ENCODE results near the gene EPN2.

EPN2 gene

DNA sequence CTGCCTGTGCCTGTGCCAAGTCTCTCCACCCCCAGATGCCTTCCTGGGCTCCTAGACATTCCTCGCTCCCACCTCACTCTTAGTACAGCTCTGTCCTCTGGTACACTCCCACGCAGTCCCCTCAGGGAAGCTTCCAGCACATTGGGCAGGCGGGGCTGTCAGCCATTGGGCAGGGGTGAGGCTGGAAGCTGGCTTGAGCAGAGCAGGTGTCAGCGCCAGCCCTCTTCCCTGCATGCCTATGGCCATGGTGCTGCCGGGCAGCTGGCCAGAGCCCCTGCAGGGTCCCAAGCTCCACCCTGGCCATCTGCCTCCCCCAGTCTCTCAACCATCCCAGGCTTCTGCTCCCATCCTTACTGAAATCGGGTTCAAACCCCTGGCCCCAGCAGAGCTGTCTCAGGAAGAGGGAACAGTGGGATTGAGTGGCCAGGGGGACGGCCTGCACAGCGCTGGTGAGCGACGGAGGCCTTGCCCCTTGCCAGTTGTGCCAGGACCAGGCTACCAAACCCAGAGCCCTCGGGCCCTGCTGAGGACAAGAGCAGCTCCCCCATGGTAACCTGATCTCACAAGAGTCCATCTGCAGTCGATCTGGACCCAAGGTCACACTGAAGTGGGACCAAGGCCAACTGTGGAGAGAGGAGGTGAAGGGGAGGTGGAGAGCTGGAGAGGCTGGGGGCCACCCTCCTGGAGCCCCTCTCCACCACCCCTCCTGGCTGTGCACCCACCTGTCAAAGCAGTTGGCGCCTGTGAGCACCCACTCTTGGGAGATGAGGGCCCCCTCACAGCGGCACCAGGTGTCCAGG lies 127.7 kb downstream of the EPN2 start:
- peaks cover 5% of the 10 kb centered on the region for H3K27me3 Mint-ChIP-seq
- H3K27ac Mint-ChIP-seq, result no peak overlapping the region
- H3K36me3 Mint-ChIP-seq (ENCODE audit: low read depth), result no peaks in the 10 kb centered on the region
- no peaks in the 10 kb centered on the region for H3K9me3 Mint-ChIP-seq
- H3K4me1 Mint-ChIP-seq, result peaks cover 18% of the 10 kb centered on the region
- DNase-seq, result no peak
- H3K4me3 Mint-ChIP-seq, result no peak overlapping the region
- no peak for ATAC-seq

- Mint-ChIP-seq H3K4me1 (peaks cover 23% of the 10 kb centered on the region), H3K9me3 (no peaks in the 10 kb centered on the region), H3K36me3 (ENCODE audit: low read depth) (no peaks in the 10 kb centered on the region), H3K27me3 (peaks cover 4% of the 10 kb centered on the region), H3K4me3 (no peak overlapping the region), H3K27ac (no peak overlapping the region)
- no peak for ATAC-seq
- no peak for DNase-seq
These were observed 128.3 kb downstream of the EPN2 start for GRCh38 chr17:19365499-19365817.

- Mint-ChIP-seq H3K9me3 (no peaks in the 10 kb centered on the region), H3K27me3 (peaks cover 1% of the 10 kb centered on the region), H3K4me1 (peaks cover 29% of the 10 kb centered on the region), H3K4me3 (no peak overlapping the region), H3K27ac (no peak overlapping the region), H3K36me3 (ENCODE audit: low read depth) (no peaks in the 10 kb centered on the region)
- no peak for ATAC-seq
- no peak for DNase-seq
These were observed 128.9 kb downstream of the EPN2 start for GRCh38 chr17:19365833-19366636.

- H3K27ac Mint-ChIP-seq, result no peak overlapping the region
- peaks cover 31% of the 10 kb centered on the region for H3K4me1 Mint-ChIP-seq
- no peaks in the 10 kb centered on the region for H3K36me3 Mint-ChIP-seq (ENCODE audit: low read depth)
- no peak for ATAC-seq
- DNase-seq, result no peak
- H3K9me3 Mint-ChIP-seq, result no peaks in the 10 kb centered on the region
- no peak overlapping the region for H3K4me3 Mint-ChIP-seq
- H3K27me3 Mint-ChIP-seq, result peaks cover 1% of the 10 kb centered on the region
These were observed 129.4 kb downstream of the EPN2 start for GRCh38 chr17:19366637-19366972.

DNA sequence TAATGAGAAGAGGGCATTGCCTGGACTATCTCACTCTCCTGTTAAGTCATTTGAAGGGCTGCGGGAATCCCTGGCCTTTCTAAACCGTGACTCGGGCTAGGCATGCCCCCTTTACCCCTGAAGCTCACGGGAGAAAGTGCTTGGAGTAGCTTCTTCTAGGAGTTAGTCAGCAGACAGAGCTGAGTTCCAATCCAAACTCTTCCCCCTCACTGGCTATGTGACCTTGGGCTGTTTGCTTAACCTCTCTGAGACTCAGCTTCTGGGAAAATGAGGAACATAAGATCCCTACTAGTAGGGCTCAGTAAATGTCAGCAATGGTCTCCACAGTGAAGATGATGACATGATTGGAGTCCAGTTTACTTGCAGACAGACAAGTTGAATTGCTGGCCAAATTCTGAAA lies 131.1 kb downstream of the EPN2 start:
- H3K36me3 Mint-ChIP-seq (ENCODE audit: low read depth), result no peaks in the 10 kb centered on the region
- no peak for ATAC-seq
- H3K4me3 Mint-ChIP-seq, result no peak overlapping the region
- peaks cover 1% of the 10 kb centered on the region for H3K27me3 Mint-ChIP-seq
- no peak for DNase-seq
- H3K9me3 Mint-ChIP-seq, result no peaks in the 10 kb centered on the region
- H3K27ac Mint-ChIP-seq, result no peak overlapping the region
- H3K4me1 Mint-ChIP-seq, result peaks cover 33% of the 10 kb centered on the region

GRCh38 chr17:19369107-19369778 lies 132.1 kb downstream of the EPN2 start:
- ATAC-seq (no peak), DNase-seq (no peak)
- Mint-ChIP-seq H3K36me3 (ENCODE audit: low read depth) (no peaks in the 10 kb centered on the region), H3K4me3 (no peak overlapping the region), H3K27me3 (no peaks in the 10 kb centered on the region), H3K9me3 (no peaks in the 10 kb centered on the region), H3K4me1 (peaks cover 33% of the 10 kb centered on the region), H3K27ac (peak overlapping the region; percentile 23)

DNA sequence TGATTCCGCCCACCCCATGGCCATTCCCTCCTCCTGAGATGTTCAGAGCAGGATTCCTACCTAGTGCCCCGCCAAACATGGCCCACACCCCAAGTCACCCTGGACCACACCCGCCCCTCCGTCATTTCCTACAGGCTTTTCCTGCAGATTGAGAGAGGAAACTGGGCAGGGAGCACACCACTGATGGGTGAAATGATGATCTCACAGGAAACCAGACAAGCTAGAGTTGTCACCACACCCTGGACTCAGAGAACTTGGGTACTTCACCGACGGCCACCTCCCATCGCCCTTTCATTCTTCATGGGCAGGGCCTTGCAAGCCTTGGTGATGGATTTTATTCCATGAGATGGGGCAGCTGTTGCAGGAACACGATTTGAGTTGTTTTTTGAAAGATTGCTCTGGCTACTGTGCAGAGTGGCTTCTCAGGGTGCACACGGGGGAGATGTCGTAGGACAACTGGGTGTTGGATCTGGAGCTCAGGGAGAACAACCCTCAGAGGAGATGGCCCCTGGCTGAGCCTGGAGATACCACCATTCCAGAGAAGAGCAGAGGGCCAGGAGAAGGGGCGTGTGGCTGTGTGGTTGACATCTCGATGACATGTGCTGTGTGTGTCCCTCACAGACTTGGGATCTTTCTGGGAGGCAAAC lies 132.8 kb downstream of the EPN2 start:
- DNase-seq, result no peak
- peaks cover 33% of the 10 kb centered on the region for H3K4me1 Mint-ChIP-seq
- peak overlapping the region; percentile 41 for H3K4me3 Mint-ChIP-seq

DNA sequence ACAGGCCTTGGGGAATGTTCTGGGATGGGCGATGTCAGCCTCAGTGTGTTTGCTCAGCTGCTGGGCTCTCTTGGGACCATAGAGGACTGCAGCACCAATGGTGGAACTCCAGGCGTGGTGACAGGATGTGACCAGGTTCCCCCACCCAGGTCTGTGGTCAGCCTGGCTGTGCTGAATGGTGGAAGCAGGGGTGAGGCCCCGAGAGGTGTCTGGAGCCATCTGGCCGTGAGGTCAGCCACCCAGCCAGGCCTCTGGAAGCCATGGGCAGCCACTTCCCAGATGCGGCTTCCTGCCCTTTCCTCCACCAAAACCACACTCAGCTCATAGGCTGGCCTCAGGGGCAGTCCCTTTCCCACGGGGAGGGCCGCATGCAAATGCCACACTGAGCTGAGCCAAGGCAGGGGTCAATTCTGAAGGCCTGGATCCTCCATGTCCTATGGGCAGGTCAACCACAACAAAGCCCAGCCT lies 133.4 kb downstream of the EPN2 start:
- no peak for DNase-seq
- no peak overlapping the region for H3K4me3 Mint-ChIP-seq
- H3K27ac Mint-ChIP-seq, result peak overlapping the region; percentile 23

More for the DNA sequence above, 132.8 kb downstream of the EPN2 start:
- Mint-ChIP-seq H3K27me3 (no peaks in the 10 kb centered on the region), H3K9me3 (no peaks in the 10 kb centered on the region), H3K36me3 (ENCODE audit: low read depth) (no peaks in the 10 kb centered on the region), H3K27ac (peak overlapping the region; percentile 23)
- peak; percentile 45 for ATAC-seq

DNA sequence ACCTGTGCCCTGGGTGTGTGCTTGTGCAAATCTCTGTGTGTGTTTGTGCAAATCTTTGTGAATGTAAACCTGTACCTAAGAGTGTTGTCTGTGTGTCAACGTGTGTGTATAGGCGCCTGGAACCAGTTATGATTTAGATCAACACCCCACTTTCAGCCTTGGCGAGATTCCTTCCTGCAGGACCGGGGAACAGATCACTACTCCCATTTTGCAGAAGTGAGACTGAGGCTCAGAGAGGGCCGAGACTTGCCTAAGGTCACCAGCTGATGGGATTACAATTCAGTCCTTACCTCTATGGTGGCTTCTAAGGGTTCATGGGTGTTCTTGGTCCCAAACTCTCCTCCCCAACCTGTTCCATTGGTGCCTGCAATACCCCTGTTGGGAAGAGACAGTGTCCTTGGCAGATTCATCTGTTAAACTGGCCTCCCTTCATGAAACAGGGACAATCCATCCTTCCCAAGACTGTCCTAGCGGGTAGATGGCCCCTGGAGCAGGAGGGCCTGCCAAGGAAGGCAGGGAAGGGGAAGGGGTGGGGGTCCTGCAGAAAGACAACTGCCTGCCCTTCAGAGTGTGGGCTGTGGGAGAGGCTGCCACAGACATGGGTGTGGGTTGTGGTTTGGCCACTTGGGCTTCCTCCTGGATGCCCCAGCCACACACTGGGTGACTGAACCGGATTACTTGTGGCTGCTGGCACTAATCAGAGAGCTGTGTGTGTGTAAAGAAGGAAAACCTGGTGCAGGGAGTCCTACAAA lies 134.3 kb downstream of the EPN2 start:
- Mint-ChIP-seq H3K4me1 (peaks cover 33% of the 10 kb centered on the region), H3K27ac (no peak overlapping the region), H3K36me3 (ENCODE audit: low read depth) (no peaks in the 10 kb centered on the region), H3K9me3 (no peaks in the 10 kb centered on the region), H3K27me3 (no peaks in the 10 kb centered on the region), H3K4me3 (no peak overlapping the region)
- DNase-seq (no peak), ATAC-seq (no peak)

More for the DNA sequence above, 133.4 kb downstream of the EPN2 start:
- Mint-ChIP-seq H3K36me3 (ENCODE audit: low read depth) (no peaks in the 10 kb centered on the region), H3K27me3 (no peaks in the 10 kb centered on the region), H3K4me1 (peaks cover 33% of the 10 kb centered on the region), H3K9me3 (no peaks in the 10 kb centered on the region)
- ATAC-seq, result peak; percentile 25

DNA sequence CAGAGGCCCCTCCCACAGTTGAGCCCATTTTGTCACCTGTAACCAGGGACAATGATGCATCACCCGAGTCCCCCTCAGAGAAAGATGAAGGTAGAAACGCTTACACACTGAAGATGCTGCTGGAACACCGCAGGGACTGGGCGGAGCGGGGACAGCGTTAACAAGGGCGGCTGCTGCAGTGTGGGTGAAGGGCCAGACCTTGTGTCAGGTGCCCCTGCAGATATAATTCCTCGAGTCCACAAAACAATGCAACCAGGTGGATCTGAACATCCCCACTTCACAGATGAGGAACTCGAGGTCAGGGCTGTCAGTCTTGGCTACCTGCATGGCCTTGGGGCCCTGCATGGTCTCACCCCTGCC lies 134.8 kb downstream of the EPN2 start:
- Mint-ChIP-seq H3K27ac (no peak overlapping the region), H3K36me3 (ENCODE audit: low read depth) (no peaks in the 10 kb centered on the region), H3K4me1 (peaks cover 36% of the 10 kb centered on the region), H3K9me3 (no peaks in the 10 kb centered on the region), H3K27me3 (no peaks in the 10 kb centered on the region), H3K4me3 (no peak overlapping the region)
- DNase-seq, result no peak
- ATAC-seq, result no peak

GRCh38 chr17:19372439-19372838 lies 135.3 kb downstream of the EPN2 start:
- H3K4me3 Mint-ChIP-seq, result no peak overlapping the region
- H3K27ac Mint-ChIP-seq, result no peak overlapping the region
- no peaks in the 10 kb centered on the region for H3K36me3 Mint-ChIP-seq (ENCODE audit: low read depth)
- ATAC-seq, result no peak
- no peaks in the 10 kb centered on the region for H3K9me3 Mint-ChIP-seq
- H3K4me1 Mint-ChIP-seq, result peaks cover 41% of the 10 kb centered on the region
- DNase-seq, result no peak
- no peaks in the 10 kb centered on the region for H3K27me3 Mint-ChIP-seq

- Mint-ChIP-seq H3K9me3 (no peaks in the 10 kb centered on the region), H3K4me3 (no peak overlapping the region), H3K36me3 (ENCODE audit: low read depth) (no peaks in the 10 kb centered on the region), H3K27me3 (no peaks in the 10 kb centered on the region), H3K27ac (no peak overlapping the region), H3K4me1 (peaks cover 43% of the 10 kb centered on the region)
- DNase-seq (no peak), ATAC-seq (no peak)
These were observed 135.8 kb downstream of the EPN2 start for GRCh38 chr17:19372866-19373504.

DNA sequence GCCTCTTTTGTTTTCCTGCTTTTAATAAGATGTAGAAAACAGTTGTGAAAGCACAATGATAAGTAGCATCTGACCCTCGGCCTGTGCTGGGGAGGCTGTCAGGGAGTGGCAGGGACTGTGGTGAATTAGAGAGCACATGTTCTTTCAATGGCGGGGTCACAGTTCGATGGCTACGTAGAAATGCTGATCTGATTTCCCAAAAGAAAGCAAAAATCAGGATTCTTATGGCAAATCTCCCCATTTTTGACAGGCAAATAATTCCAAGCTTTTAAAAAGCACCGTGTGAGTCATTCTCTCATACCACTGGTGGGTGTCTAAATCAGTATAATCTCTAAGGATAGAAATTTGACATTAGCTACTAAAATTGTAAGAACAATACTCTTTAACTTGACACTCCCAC lies 137.0 kb downstream of the EPN2 start:
- Mint-ChIP-seq H3K4me3 (no peak overlapping the region), H3K9me3 (no peaks in the 10 kb centered on the region), H3K4me1 (peaks cover 41% of the 10 kb centered on the region), H3K27me3 (no peaks in the 10 kb centered on the region), H3K36me3 (ENCODE audit: low read depth) (no peaks in the 10 kb centered on the region), H3K27ac (no peak overlapping the region)
- ATAC-seq (no peak), DNase-seq (no peak)

GRCh38 chr17:19375732-19376131 lies 138.6 kb downstream of the EPN2 start:
- Mint-ChIP-seq H3K9me3 (no peaks in the 10 kb centered on the region), H3K27me3 (no peaks in the 10 kb centered on the region), H3K4me3 (peak overlapping the region; percentile 17), H3K4me1 (peaks cover 28% of the 10 kb centered on the region), H3K27ac (no peak overlapping the region), H3K36me3 (ENCODE audit: low read depth) (peaks cover 4% of the 10 kb centered on the region)
- ATAC-seq, result no peak
- no peak for DNase-seq

All from activated naive CD8-positive, alpha-beta T cell treated with anti-CD3 and anti-CD28 coated beads, Interleukin-2, amount 50 U/mL, for 24 hours (primary cell).